GM21825 (cell line): ENCODE results near the gene AHNAK.

ENCODE experiments used
- ATAC-seq: cut with Tn5 transposase; IDR thresholded peaks from one replicate; pipeline ENCODE4 v1.9.1; 2021; ENCODE audit warnings: mild to moderate bottlenecking, moderate library complexity; ENCODE audit not compliant: unreplicated experiment

Gene AHNAK

GRCh38 chr11:62538470-62539237, 8.0 kb downstream of the AHNAK start:
- ATAC-seq: no peak

DNA sequence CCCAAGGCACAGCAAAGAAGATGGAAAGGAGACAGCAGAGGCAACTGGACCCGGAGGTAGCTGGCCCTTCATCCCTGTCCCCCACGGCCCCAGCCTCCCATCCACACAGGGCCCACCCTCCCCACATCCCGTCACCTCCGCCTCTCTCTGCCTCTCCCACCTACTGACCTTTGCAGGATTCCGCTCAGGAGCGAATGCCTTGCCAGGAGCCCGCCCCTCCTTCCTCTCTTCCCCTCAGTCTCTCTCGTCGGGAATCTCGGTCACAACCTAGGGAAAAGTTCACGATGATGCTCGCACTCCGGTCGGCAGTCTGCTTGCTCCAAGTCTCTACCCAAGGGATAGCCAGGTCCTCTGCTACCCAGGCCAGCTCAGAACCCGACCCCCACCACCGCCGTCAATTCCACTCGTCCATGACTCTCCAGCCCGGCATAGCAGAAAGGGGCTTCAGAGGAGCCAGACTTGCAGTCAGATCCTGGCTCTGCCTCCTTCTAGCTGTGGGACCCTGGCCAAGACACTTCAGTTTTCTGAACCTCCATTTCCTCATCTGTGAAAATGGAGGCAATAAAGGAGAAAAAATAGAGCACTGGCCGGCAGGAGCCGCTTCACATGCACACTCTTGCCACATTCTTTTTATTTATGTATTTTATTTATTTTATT, 10.2 kb downstream of the AHNAK start:
- no peak for ATAC-seq

DNA sequence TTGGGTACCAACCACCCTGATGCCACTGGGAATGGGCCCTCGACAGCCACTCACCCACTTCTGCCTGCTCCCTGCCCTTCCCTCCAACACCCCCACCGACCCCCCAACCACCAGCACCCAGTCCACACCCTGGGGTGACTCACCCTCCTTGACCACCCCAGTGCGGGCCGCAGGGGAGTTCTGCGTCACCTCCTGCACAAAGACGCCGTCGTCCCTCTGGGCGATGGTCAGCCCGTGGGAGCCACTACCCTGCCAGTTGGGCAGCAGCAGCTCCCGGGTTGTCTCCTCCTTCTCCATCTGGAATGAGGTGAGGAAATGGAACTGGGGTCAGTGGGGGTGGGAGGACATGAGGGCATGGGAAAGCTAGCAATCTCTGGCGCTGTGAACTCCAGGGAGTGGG, 10.8 kb downstream of the AHNAK start:
- no peak for ATAC-seq

GRCh38 chr11:62534779-62535545, 11.6 kb downstream of the AHNAK start:
- ATAC-seq: no peak

- no peak for ATAC-seq
Observed at GRCh38 chr11:62532096-62532495, 14.5 kb downstream of the AHNAK start.

DNA sequence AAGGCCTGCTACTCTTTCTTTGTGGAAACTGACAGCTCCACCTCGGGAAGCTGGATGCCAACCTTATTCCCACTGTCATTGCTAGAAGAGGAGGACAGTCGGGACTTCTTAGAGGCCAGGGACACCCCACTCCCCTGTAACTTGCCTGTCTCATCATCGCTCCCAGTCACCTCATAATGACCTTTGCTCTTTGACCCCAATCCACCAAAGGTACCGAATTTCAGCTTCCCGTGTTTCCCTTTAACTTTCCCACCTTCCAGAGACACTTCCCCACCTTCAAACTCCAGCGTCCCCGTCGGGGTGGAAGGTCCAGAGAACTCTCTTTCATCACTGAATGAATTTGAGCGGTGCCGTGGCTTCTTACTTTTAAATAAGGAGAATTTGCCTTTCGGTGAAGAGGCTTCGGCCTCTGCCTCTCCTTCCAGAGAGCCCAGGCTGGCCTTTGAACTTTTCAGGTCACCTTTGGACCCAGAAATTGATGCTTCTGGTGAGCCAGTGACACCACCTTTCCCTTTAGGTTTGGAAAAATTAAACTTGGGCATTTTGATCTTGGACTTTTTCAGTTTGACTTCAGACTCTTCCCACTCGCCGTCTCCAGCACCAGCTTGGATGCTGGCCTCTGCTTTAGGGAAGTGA, 29.8 kb downstream of the AHNAK start:
- ATAC-seq: no peak

GRCh38 chr11:62514151-62514550, 32.5 kb downstream of the AHNAK start:
- peak; percentile 61 for ATAC-seq

DNA sequence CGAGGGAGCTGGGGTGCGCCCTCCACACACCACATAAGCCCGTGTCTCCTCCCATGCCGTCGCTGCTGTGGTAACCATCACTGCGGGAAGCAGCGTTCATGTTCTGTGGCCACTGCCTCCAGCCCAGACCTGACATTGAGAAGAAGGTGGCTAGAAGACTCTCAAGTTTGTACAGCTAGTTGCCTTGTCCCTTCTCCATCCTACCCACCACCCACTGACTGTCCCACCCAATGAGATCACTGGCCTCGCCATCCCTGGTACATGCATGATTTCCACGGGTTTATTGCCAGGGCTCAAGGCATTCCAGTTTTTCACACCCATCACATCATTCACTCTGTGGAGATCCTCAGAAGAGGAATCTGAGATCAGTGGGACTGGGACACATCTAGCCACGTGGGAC, 33.0 kb downstream of the AHNAK start:
- no peak for ATAC-seq

GRCh38 chr11:62512961-62513360, 33.6 kb downstream of the AHNAK start:
- no peak for ATAC-seq

DNA sequence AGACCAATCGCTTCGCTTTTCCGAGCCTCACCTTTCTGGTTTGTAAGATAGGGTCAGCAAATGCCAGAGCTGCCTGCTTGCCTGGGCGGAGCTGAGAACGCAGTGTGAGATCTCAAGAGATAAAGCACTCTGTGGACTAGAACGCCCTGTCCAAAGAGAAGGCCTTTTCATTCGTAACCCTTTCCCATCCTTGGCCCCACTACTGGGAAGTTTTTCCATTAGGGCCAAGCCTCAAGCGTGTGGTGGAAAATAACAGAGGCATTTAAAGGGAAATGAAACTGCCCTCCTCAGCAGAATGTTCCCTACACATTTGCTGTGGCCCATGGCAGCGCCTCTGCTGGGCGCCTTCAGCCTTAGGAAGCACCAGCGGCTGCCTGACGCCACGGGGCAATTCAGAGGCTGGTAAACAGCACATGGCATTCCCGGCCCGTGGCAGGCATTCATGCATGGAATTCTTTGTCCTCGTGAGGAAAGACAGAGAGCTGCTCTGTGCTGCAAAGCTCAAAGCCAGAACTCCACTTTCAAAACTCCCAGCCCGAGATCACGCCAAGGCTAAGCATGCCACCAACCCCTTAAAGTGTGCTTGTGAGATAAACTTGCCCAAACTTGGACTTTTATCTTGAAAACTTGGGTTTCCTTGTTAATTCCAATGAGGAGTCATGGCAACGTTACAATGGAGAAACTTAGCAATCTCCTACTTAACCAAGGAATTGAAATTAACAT, 38.1 kb downstream of the AHNAK start:
- no peak for ATAC-seq

- ATAC-seq: no peak
Observed at GRCh38 chr11:62507125-62507422, 39.5 kb downstream of the AHNAK start.

DNA sequence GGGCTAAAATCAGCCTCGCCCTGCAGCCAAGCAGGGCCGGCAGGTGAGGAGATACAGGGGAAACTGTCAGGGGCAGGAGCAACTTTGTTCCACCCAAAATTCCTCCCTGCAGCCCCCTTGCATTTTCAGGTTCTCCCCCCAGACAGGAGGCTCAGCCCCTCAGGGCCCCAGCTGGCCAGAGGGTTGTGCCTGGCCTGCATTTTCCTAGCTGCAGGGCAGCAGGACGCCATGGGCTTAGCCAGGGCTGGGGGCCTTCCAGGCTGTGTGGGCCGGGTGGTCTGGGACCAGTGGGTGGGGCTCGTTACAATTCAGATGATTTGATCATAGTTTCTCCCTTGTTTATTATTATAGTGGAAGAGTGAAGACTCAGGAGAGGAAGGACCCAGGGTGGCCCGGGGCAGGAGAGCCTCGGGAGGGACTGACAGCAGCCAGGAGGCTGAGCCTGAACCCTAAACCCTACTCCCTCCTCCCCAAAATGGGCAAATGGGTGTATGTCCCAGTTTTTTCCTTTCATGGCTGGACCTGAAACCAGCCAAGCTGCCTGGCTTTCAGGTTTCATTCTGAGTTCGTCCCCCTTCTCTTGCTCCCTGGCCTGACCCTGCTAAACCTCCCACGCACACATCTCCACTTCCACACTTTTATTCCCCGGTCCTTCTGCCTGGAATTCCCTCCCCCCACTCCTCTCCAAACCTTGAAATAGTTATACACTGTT, 40.0 kb downstream of the AHNAK start:
- ATAC-seq: no peak

GRCh38 chr11:62505440-62506091, 41.0 kb downstream of the AHNAK start:
- no peak for ATAC-seq

DNA sequence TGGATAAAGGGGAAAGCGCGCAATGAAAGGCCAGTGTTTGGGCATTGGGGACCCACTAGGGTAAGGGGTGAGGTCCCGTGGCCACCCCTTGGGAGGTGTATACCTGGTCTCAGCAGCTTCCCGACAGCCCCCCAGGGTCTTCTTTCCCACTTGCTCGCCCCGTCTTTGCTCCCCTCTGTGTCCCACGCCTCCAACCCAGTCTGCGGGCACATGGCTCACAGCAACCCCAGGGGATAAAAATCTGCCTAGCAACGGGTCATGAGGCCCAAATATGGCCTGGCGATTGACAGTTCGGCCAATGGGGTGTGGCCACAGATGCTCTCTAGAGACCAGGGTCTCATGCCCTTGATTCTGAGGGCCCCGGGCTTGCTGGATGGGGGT, 41.6 kb downstream of the AHNAK start:
- ATAC-seq: no peak

- no peak for ATAC-seq
Observed at GRCh38 chr11:62504158-62504973, 42.2 kb downstream of the AHNAK start.

- ATAC-seq: no peak
Observed at GRCh38 chr11:62502030-62502730, 44.4 kb downstream of the AHNAK start.

DNA sequence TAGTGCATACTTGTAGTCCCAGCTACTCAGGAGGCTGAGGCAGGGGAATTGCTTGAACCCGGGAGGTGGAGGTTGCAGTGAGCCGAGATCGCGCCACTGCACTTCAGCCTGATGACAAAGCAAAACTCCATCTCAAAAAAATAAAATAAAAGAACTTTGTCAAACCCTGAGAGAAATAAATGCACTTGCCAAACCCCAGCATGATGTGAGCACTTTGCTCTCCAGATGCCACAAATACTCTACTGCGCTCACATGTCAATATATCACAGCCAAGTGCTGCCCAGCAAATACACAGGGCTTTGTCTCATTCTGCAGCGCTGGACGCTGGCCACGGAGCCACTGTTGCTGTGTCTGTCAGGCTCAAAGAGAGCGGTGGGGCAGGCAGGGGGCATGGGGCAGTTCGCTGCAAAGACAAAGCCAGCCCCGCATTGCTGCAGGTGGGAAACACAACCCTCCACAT, 45.1 kb downstream of the AHNAK start:
- ATAC-seq: no peak

- no peak for ATAC-seq
Observed at GRCh38 chr11:62500650-62501030, 46.0 kb downstream of the AHNAK start.
